ENCODE results near the gene SUSD5.

DNA sequence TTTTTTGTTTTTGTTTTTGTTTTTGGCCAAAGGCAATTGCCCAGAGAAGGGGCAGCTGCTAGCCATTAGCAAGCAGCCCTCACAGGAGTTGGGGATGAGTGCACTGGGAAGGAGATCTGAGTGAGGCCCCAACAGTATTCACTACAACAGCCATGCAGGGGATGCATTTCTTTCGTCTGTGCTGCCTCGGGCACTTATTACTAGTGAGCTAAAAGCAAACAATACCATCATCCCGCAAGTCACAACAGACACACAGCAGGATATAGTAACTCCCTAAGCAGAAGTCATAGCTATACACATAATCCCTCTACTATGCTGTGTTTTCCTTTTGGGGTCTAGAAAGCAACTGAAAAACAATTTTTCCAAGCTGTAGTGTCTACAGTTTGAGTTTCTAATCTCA lies 77.6 kb downstream of the SUSD5 start:
- TF ChIP-seq, protein P1, sequence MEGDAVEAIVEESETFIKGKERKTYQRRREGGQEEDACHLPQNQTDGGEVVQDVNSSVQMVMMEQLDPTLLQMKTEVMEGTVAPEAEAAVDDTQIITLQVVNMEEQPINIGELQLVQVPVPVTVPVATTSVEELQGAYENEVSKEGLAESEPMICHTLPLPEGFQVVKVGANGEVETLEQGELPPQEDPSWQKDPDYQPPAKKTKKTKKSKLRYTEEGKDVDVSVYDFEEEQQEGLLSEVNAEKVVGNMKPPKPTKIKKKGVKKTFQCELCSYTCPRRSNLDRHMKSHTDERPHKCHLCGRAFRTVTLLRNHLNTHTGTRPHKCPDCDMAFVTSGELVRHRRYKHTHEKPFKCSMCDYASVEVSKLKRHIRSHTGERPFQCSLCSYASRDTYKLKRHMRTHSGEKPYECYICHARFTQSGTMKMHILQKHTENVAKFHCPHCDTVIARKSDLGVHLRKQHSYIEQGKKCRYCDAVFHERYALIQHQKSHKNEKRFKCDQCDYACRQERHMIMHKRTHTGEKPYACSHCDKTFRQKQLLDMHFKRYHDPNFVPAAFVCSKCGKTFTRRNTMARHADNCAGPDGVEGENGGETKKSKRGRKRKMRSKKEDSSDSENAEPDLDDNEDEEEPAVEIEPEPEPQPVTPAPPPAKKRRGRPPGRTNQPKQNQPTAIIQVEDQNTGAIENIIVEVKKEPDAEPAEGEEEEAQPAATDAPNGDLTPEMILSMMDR (IDR thresholded peaks at IDR 0.05): no peak
- TF ChIP-seq EP300 (IDR thresholded peaks at IDR 0.05): no peak
